Prostate gland (tissue), 2 donors: Measurements from ENCODE around the gene UHRF2.

Experiments used
- POLR2A ChIP-seq: fragments of 450-650 bp; IDR thresholded peaks from one replicate; pipeline ENCODE4 v1.6.1; 2016; ENCODE audit warnings: antibody characterized with exemption, mild to moderate bottlenecking
- TF ChIP-seq, protein P1 (sequence below), 4 experiments: fragments of 200-600 bp in 2 of 4; fragments of 450-650 bp in 2 of 4; sonication (generic) in 2 of 4; IDR thresholded peaks; 1 replicate in 3 of 4; 2 replicates in 1 of 4; pipeline ENCODE4 v1.5.1; 2016 to 2019; ENCODE audit warnings: antibody characterized with exemption in 4 of 4, mild to moderate bottlenecking in 2 of 4, moderate library complexity in 2 of 4

DNA sequence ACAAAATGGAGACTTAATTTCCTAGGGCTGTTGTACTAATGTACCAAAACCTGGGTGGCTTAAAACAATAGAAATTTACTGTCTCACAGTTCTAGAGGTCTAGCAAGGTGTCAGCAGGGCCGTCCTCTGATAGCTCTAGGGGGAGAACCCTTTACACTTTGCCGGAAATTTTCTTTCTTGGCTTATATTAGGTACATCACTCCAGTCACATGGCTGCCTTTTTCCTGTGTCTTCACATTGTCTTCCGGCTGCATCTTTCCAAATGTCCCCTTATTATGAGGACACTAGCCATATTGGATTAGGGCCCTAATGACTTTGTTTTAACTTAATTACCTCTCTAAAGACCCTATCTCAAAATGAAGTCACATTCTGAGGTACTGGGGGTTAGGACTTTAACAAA is 5.8 kb downstream of the UHRF2 start:
- TF ChIP-seq, protein P1, sequence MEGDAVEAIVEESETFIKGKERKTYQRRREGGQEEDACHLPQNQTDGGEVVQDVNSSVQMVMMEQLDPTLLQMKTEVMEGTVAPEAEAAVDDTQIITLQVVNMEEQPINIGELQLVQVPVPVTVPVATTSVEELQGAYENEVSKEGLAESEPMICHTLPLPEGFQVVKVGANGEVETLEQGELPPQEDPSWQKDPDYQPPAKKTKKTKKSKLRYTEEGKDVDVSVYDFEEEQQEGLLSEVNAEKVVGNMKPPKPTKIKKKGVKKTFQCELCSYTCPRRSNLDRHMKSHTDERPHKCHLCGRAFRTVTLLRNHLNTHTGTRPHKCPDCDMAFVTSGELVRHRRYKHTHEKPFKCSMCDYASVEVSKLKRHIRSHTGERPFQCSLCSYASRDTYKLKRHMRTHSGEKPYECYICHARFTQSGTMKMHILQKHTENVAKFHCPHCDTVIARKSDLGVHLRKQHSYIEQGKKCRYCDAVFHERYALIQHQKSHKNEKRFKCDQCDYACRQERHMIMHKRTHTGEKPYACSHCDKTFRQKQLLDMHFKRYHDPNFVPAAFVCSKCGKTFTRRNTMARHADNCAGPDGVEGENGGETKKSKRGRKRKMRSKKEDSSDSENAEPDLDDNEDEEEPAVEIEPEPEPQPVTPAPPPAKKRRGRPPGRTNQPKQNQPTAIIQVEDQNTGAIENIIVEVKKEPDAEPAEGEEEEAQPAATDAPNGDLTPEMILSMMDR (IDR thresholded peaks at IDR 0.05): no peak
- TF ChIP-seq POLR2A: no peak
